ENCODE results near the gene RSRC1.
"Not testable (repeated sequence)": the region's sequence is repeated elsewhere in the genome, so short reads cannot be mapped to it uniquely, and the experiment has no call there.

The RSRC1 gene

DNA sequence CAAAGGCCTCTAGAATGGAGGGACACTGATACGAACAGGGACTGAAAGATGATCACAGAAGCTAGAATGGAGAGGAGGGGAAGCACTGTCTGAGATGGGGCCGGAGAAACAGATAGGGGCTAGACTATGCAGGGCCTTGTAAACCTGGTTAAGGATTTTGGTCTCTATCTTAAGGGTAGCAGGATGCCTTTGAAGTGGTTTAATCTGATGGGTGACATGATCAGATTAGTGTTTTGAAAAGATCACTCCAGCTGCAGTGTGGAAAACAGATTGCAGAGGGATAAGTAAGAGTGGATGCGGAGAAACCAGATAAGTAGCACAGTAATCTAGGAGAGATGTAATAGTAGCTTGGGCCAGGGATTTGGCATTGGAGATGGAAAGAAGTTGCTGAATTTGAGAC, 108.1 kb downstream of the RSRC1 start:
- Histone ChIP-seq H3K14ac (ENCODE audit: low read length) (no peak overlapping the region), H3K9ac (ENCODE audit: low read length) (no peak overlapping the region), H3K4ac (ENCODE audit: low read depth, low read length) (no peak overlapping the region), H3K79me1 (ENCODE audit: low read length) (no peaks in the 10 kb centered on the region), H2BK5ac (ENCODE audit: low read depth, low read length, poor library complexity) (no peak overlapping the region), H2AFZ (ENCODE audit: insufficient read depth, low read length, poor library complexity) (no peak overlapping the region), H2AK5ac (ENCODE audit: low read length) (no peak overlapping the region), H4K8ac (ENCODE audit: low read depth, low read length) (no peak overlapping the region), H3K9me3 (ENCODE audit: insufficient read depth, low read depth, low read length) (no peaks in the 10 kb centered on the region), H2BK12ac (ENCODE audit: low read length) (no peak overlapping the region), H4K12ac (ENCODE audit: low read depth, low read length) (no peak overlapping the region), H4K91ac (ENCODE audit: low read depth, low read length) (no peak overlapping the region), H3K27ac (ENCODE audit: low read depth, low read length) (no peak overlapping the region), H2BK120ac (ENCODE audit: insufficient read depth, low read length, poor library complexity) (no peak overlapping the region), H3K4me1 (ENCODE audit: control insufficient read depth in 1 of 2, insufficient read depth in 2 of 2, low read length in 2 of 2) (no peaks in the 10 kb centered on the region), H3K79me2 (ENCODE audit: control insufficient read depth, insufficient read depth, low read length, poor library complexity) (no peaks in the 10 kb centered on the region), H3K27me3 (ENCODE audit: insufficient read depth, low read length) (no peaks in the 10 kb centered on the region), H3K36me3 (ENCODE audit: control insufficient read depth in 1 of 2, insufficient read depth in 2 of 2, low read length in 2 of 2) (no peaks in the 10 kb centered on the region), H3K4me3 (ENCODE audit: low read depth, low read length) (no peak overlapping the region), H3K23ac (ENCODE audit: low read length) (no peak overlapping the region), H3K18ac (ENCODE audit: low read length) (no peak overlapping the region), H3K4me2 (ENCODE audit: low read length) (no peak overlapping the region)
- no peak for DNase-seq
- WGBS (ENCODE audit: extremely low coverage, insufficient coverage, insufficient read length): no CpG with 5 or more reads among the region's 3 CpGs

DNA sequence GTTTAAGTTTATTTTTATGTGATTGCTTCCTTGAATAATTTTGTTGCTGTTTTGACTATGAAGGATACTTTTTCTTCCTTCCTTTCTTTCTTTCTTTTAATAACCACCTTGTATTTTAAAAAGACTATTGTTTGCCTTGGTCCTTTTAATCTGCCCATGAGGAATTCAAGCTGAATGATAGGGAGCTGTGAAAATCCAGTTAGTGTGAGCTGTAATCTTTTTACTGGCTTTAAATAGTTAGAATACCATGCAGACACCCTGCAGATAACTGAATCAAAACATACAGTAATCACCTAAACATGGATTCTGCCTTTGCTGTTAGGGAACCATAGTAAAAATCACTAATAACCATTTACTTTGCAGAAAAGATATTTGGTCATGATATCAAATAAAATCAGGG, 110.7 kb downstream of the RSRC1 start:
- H3K9me3 ChIP-seq (ENCODE audit: insufficient read depth, low read depth, low read length): no peaks in the 10 kb centered on the region
- no peak overlapping the region for H3K9ac ChIP-seq (ENCODE audit: low read length)
- H4K8ac ChIP-seq (ENCODE audit: low read depth, low read length): no peak overlapping the region
- no peak overlapping the region for H3K14ac ChIP-seq (ENCODE audit: low read length)
- H3K4me3 ChIP-seq (ENCODE audit: low read depth, low read length): no peak overlapping the region
- H2BK120ac ChIP-seq (ENCODE audit: insufficient read depth, low read length, poor library complexity): no peak overlapping the region
- H3K79me2 ChIP-seq (ENCODE audit: control insufficient read depth, insufficient read depth, low read length, poor library complexity): no peaks in the 10 kb centered on the region
- no peak overlapping the region for H4K12ac ChIP-seq (ENCODE audit: low read depth, low read length)
- no peak overlapping the region for H3K4me2 ChIP-seq (ENCODE audit: low read length)
- no peak overlapping the region for H3K18ac ChIP-seq (ENCODE audit: low read length)
- no peak overlapping the region for H2AK5ac ChIP-seq (ENCODE audit: low read length)
- no peaks in the 10 kb centered on the region for H3K36me3 ChIP-seq (ENCODE audit: control insufficient read depth in 1 of 2, insufficient read depth in 2 of 2, low read length in 2 of 2)
- no peak overlapping the region for H2AFZ ChIP-seq (ENCODE audit: insufficient read depth, low read length, poor library complexity)
- H4K91ac ChIP-seq (ENCODE audit: low read depth, low read length): no peak overlapping the region
- no peak overlapping the region for H3K4ac ChIP-seq (ENCODE audit: low read depth, low read length)
- no peaks in the 10 kb centered on the region for H3K27me3 ChIP-seq (ENCODE audit: insufficient read depth, low read length)
- no peak overlapping the region for H3K23ac ChIP-seq (ENCODE audit: low read length)
- no peak overlapping the region for H2BK5ac ChIP-seq (ENCODE audit: low read depth, low read length, poor library complexity)
- H3K4me1 ChIP-seq (ENCODE audit: control insufficient read depth in 1 of 2, insufficient read depth in 2 of 2, low read length in 2 of 2): no peaks in the 10 kb centered on the region
- no peaks in the 10 kb centered on the region for H3K79me1 ChIP-seq (ENCODE audit: low read length)
- H3K27ac ChIP-seq (ENCODE audit: low read depth, low read length): no peak overlapping the region
- no peak for DNase-seq
- no peak overlapping the region for H2BK12ac ChIP-seq (ENCODE audit: low read length)

DNA sequence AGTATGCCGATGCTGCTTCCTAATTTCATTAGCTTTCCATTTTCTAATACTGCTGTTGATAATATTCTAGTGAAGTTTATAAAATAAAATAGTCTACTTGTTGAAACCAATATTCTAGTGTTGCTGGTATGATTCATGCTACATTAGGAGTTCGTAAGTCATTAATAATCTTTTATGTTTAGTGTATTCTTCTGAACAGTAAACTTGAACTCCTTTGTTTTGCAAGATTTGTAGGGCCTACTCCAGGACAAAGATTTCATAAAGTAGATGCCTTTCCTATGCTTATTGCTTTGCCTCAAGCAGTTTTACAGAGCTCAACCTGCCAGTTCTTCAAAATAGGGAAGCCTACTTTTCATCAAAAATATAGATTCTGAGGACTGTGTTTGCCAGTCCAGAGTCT, 111.5 kb downstream of the RSRC1 start:
- Histone ChIP-seq H3K4me2 (ENCODE audit: low read length) (no peak overlapping the region), H4K91ac (ENCODE audit: low read depth, low read length) (no peak overlapping the region), H2AFZ (ENCODE audit: insufficient read depth, low read length, poor library complexity) (no peak overlapping the region), H4K12ac (ENCODE audit: low read depth, low read length) (no peak overlapping the region), H3K27ac (ENCODE audit: low read depth, low read length) (no peak overlapping the region), H3K9me3 (ENCODE audit: insufficient read depth, low read depth, low read length) (no peaks in the 10 kb centered on the region), H3K4me3 (ENCODE audit: low read depth, low read length) (no peak overlapping the region), H2BK5ac (ENCODE audit: low read depth, low read length, poor library complexity) (no peak overlapping the region), H3K23ac (ENCODE audit: low read length) (no peak overlapping the region), H3K79me1 (ENCODE audit: low read length) (no peaks in the 10 kb centered on the region), H3K18ac (ENCODE audit: low read length) (no peak overlapping the region), H3K4ac (ENCODE audit: low read depth, low read length) (no peak overlapping the region), H3K4me1 (ENCODE audit: control insufficient read depth in 1 of 2, insufficient read depth in 2 of 2, low read length in 2 of 2) (no peaks in the 10 kb centered on the region), H3K36me3 (ENCODE audit: control insufficient read depth in 1 of 2, insufficient read depth in 2 of 2, low read length in 2 of 2) (no peaks in the 10 kb centered on the region), H2BK12ac (ENCODE audit: low read length) (no peak overlapping the region), H3K9ac (ENCODE audit: low read length) (no peak overlapping the region), H3K27me3 (ENCODE audit: insufficient read depth, low read length) (no peaks in the 10 kb centered on the region), H3K79me2 (ENCODE audit: control insufficient read depth, insufficient read depth, low read length, poor library complexity) (no peaks in the 10 kb centered on the region), H3K14ac (ENCODE audit: low read length) (no peak overlapping the region), H4K8ac (ENCODE audit: low read depth, low read length) (no peak overlapping the region), H2BK120ac (ENCODE audit: insufficient read depth, low read length, poor library complexity) (no peak overlapping the region), H2AK5ac (ENCODE audit: low read length) (no peak overlapping the region)
- WGBS (ENCODE audit: extremely low coverage, insufficient coverage, insufficient read length): no CpG with 5 or more reads among the region's 2 CpGs
- DNase-seq: no peak

DNA sequence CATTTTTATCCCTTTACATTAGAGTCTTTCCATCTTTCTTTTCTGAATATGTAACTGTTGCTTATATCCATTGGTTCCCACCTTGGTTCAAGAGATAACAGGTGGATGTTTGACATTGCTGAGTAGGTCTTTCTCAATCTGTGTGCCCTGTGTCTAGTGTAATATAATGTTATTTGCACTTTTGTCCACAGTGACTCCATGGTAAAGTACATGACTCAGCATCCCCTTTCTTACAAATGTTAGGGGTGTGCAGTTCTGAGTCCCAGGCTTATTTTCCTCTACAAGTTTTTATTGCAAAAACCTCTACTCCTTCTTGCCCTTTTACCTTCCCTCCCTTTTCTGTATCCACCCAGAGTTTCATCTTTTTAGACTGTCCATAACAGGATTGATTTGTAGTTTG, 116.5 kb downstream of the RSRC1 start:
- H3K4me1 ChIP-seq (ENCODE audit: control insufficient read depth in 1 of 2, insufficient read depth in 2 of 2, low read length in 2 of 2): no peaks in the 10 kb centered on the region
- H2BK5ac ChIP-seq (ENCODE audit: low read depth, low read length, poor library complexity): no peak overlapping the region
- no peak for DNase-seq
- H3K27me3 ChIP-seq (ENCODE audit: insufficient read depth, low read length): no peaks in the 10 kb centered on the region
- H3K23ac ChIP-seq (ENCODE audit: low read length): no peak overlapping the region
- no peak overlapping the region for H3K9ac ChIP-seq (ENCODE audit: low read length)
- no peaks in the 10 kb centered on the region for H3K36me3 ChIP-seq (ENCODE audit: control insufficient read depth in 1 of 2, insufficient read depth in 2 of 2, low read length in 2 of 2)
- H4K12ac ChIP-seq (ENCODE audit: low read depth, low read length): no peak overlapping the region
- no peak overlapping the region for H3K4me3 ChIP-seq (ENCODE audit: low read depth, low read length)
- H3K18ac ChIP-seq (ENCODE audit: low read length): no peak overlapping the region
- H4K91ac ChIP-seq (ENCODE audit: low read depth, low read length): no peak overlapping the region
- H2BK120ac ChIP-seq (ENCODE audit: insufficient read depth, low read length, poor library complexity): no peak overlapping the region
- no peak overlapping the region for H3K4me2 ChIP-seq (ENCODE audit: low read length)
- no peaks in the 10 kb centered on the region for H3K79me2 ChIP-seq (ENCODE audit: control insufficient read depth, insufficient read depth, low read length, poor library complexity)
- no peaks in the 10 kb centered on the region for H3K9me3 ChIP-seq (ENCODE audit: insufficient read depth, low read depth, low read length)
- H2AFZ ChIP-seq (ENCODE audit: insufficient read depth, low read length, poor library complexity): no peak overlapping the region
- H3K27ac ChIP-seq (ENCODE audit: low read depth, low read length): no peak overlapping the region
- H3K14ac ChIP-seq (ENCODE audit: low read length): no peak overlapping the region
- no peak overlapping the region for H4K8ac ChIP-seq (ENCODE audit: low read depth, low read length)
- H2BK12ac ChIP-seq (ENCODE audit: low read length): no peak overlapping the region
- H2AK5ac ChIP-seq (ENCODE audit: low read length): no peak overlapping the region
- H3K4ac ChIP-seq (ENCODE audit: low read depth, low read length): no peak overlapping the region
- no peaks in the 10 kb centered on the region for H3K79me1 ChIP-seq (ENCODE audit: low read length)

DNA sequence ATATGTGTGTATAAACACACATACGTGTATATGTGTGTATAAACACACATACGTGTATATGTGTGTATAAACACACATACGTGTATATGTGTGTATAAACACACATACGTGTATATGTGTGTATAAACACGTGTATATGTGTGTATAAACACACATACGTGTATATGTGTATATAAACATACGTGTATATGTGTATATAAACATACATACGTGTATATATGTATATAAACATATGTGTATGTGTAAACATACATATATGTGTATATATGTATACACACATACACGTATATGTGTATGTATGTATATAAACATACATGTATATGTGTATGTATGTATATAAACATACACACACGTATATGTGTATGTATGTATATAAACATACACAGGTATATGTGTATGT, 119.1 kb downstream of the RSRC1 start:
- not testable (repeated sequence) for H3K4ac ChIP-seq (ENCODE audit: low read depth, low read length); H2BK5ac ChIP-seq (ENCODE audit: low read depth, low read length, poor library complexity); DNase-seq; H3K4me3 ChIP-seq (ENCODE audit: low read depth, low read length); H2AFZ ChIP-seq (ENCODE audit: insufficient read depth, low read length, poor library complexity); H3K27me3 ChIP-seq (ENCODE audit: insufficient read depth, low read length); H3K4me2 ChIP-seq (ENCODE audit: low read length); H3K27ac ChIP-seq (ENCODE audit: low read depth, low read length); H3K9ac ChIP-seq (ENCODE audit: low read length); H3K9me3 ChIP-seq (ENCODE audit: insufficient read depth, low read depth, low read length); H3K36me3 ChIP-seq (ENCODE audit: control insufficient read depth in 1 of 2, insufficient read depth in 2 of 2, low read length in 2 of 2); H2BK12ac ChIP-seq (ENCODE audit: low read length); H3K14ac ChIP-seq (ENCODE audit: low read length); H4K8ac ChIP-seq (ENCODE audit: low read depth, low read length); H3K4me1 ChIP-seq (ENCODE audit: control insufficient read depth in 1 of 2, insufficient read depth in 2 of 2, low read length in 2 of 2); H3K23ac ChIP-seq (ENCODE audit: low read length); H2AK5ac ChIP-seq (ENCODE audit: low read length); H3K79me2 ChIP-seq (ENCODE audit: control insufficient read depth, insufficient read depth, low read length, poor library complexity); H2BK120ac ChIP-seq (ENCODE audit: insufficient read depth, low read length, poor library complexity); H3K18ac ChIP-seq (ENCODE audit: low read length); H4K12ac ChIP-seq (ENCODE audit: low read depth, low read length); H3K79me1 ChIP-seq (ENCODE audit: low read length); H4K91ac ChIP-seq (ENCODE audit: low read depth, low read length)
- WGBS (ENCODE audit: extremely low coverage, insufficient coverage, insufficient read length): no CpG with 5 or more reads among the region's 10 CpGs

All from trophoblast cell (in vitro differentiated cells and primary cell).